HG03175 (cell line): ENCODE data around the gene DST.

ENCODE experiments used
- ATAC-seq: cut with Tn5 transposase; IDR thresholded peaks from one replicate; pipeline ENCODE4 v1.9.1; 2021; ENCODE audit warnings: mild to moderate bottlenecking, moderate library complexity; ENCODE audit not compliant: unreplicated experiment

The DST gene

DNA sequence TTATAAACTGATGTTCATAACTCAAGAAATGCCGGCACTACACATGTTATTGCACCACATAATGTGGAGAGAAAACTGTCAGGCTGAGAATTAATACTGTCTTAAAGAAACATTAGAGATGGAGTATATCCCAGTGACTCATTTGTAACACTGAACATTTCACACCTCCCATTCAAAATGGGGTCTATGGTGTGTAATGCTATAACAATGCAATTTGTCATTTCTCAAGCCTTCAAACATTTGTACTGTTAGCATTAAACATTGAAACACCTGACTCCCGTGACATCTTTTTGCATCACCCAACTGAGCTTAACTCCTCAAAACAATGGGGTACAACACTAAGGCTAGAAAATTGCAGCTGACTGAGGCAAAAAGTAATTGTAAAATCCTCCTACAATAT lies 151.7 kb downstream of the DST start:
- ATAC-seq = no peak

GRCh38 chr6:56489559-56489958 lies 153.1 kb downstream of the DST start:
- ATAC-seq = no peak

- ATAC-seq = no peak
Measured at GRCh38 chr6:56488281-56488680, 154.4 kb downstream of the DST start.

GRCh38 chr6:56486681-56487080 lies 156.0 kb downstream of the DST start:
- ATAC-seq = no peak

DNA sequence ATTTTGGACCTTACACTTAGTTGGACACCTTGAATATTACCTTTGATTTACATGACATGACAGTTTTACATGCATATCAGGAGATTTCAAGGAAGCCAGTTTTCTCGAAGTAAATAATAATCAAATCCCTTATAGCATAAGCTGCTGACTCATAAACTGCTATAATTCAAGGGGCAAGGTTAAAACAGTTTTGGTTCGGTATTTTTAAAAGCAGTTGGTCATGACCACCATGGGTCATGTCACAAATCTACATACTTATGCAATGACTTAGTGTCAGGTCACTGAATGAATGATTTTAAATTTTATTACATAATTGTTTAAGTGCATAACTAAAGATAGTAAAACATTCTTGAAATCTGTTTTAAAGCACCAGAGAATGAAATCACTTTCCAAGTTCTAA lies 158.0 kb downstream of the DST start:
- no peak for ATAC-seq

GRCh38 chr6:56483929-56484328 lies 158.8 kb downstream of the DST start:
- no peak for ATAC-seq

DNA sequence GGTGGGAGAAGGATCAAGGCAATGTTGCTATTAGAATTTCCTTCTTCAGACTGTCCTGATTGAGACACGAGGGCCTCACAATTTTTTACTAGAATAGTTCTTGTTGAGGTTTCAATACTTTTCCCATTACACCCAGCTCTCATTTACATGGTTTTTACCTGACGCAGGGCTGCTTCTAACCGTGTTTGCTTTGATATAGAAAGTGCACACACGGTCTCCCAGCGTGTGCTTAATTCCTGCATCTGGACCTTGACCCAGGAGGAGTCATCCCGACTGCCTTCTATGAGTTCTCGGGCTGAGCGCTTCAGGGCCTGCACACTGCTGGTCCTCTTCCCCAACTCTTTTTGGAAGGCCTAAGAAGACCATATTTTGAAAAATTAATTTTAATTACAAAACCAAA lies 160.2 kb downstream of the DST start:
- no peak for ATAC-seq

GRCh38 chr6:56481957-56482356 lies 160.7 kb downstream of the DST start:
- no peak for ATAC-seq

DNA sequence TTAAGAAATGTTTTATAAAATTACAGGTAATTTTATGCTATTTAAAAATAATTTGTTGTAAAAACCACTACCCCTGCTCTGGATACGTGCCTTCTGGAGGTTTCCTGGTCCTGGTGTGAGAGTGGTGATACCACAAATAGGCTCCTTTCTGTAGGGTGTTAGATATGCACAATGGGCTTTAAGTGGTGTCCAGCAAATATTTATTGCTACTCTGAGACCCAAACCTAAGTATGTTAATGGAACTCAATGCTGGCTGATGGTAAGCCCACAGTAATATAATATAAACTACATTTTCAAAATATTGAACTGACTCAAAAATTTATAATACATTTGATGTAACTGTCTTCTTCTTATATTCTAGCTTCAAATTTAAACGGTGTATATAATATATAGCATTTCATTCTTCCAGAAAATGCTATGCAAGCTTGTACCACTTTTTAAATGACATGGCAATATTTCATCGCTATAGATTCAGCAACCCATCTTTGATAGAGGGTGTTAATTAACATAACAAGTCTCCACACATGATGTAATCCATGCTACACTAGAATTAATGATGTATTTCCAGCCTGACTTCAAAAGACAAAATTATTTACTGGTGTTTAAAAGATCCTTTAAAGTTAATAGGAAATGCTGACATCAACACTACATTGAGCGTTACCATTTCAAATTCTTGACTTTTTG lies 161.9 kb downstream of the DST start:
- ATAC-seq = no peak

- ATAC-seq = no peak
Measured at GRCh38 chr6:56480246-56480645, 162.4 kb downstream of the DST start.

DNA sequence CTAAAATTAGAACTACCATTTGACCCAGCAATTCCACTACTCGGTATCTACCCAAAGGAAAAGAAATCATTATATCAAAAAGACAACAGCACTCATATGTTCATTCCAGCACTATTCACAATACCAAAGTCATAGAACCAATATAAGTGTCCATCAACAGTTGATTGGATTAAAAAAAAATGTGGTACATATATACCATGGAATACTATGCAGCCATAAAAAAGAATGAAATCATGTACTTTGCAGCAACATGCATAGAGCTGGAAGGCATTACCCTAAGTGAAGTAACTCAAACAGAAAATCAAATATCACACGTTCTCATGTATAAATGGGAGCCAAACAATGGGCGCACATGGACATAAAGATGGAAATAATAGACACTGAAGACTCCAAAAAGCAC lies 163.3 kb downstream of the DST start:
- no peak for ATAC-seq

DNA sequence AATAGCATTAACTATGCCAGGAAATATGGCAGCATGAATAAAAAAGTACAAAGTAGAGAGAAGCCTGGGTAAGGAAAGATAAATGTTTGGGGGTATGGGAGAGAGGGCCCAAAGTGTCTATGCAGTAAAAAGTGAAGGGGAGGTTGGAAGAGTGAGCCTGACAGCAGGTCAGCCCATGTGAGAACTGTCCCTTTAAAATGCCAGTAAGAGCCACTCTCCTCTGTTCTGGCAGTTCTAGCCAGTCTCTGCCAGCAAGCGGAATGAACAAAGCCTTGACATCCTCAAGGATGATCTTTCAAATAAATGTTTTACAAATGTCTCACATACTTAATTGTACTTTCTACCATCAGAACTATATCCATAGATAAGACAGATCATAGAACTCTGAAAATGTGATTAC lies 164.5 kb downstream of the DST start:
- no peak for ATAC-seq

DNA sequence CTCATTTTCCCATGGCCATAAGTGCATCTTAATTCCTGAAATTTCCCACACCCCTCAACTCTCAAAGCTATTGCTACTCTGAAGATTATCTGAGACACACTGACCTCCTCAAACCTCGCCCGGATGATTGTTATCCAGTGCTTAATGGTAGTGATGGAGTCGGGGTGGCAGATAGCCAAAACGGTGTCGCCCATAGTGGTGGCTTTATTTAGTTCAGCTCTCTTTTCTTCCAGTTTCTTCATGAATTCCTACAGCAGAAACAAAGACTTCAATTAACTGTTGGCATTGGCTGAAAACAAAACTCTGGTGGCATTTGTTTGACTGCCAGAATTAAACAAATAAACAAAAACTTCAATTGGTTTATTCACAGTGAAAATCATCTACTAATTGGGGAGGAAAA lies 165.4 kb downstream of the DST start:
- no peak for ATAC-seq

DNA sequence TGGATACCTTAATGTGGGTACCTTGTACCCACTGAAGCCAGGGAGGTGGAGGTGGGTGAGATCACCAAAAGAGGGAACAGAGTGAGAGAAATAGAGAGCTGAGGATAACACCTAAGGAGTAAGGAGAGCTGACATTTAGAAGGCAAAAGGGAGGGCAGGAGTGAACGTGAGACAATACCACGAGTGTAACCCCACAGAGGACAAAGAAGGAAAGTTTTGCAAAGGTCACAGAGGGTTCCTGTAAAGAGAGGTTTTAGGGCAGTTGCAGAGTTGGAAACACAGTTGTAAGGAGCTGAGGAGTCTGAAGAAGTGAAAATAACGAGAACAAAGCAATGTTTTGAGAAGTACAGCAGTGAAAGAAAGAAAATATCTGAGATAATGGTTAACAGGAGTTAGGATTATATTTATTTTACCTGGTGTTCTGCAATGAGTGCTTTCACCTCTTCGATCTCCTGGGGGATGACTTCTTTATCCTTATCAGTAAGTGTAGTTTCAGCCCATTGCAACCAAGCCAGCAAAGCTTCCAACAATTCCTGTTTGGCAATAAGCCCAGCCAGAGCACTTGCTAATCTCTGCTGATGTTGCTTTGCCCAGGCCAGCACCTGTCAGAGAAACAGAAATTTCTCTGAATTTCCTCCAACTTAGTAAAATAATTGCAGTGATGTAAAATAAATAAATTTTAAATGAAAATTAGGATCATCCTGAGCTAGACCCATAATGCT lies 166.8 kb downstream of the DST start:
- no peak for ATAC-seq

GRCh38 chr6:56474532-56474931 lies 168.2 kb downstream of the DST start:
- no peak for ATAC-seq

DNA sequence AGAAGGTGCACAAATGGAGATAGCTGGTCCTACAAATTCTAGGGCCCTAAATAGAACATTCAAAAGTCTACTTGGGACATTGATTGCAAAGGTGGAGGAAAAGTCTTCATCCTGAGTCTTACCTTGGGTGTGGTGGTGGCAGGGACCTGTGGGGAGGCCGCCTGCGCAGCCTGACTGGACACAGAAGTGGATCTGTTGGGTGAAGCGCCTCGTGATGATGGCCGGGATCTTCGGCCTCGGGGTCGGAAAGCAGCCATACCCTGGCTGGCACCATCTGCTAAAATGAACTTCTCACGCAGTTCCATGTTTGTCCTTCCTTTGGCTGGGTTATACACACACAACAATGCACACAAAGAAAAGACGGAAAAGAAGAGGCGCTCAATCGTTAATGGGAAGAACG lies 179.2 kb downstream of the DST start:
- no peak for ATAC-seq

GRCh38 chr6:56459030-56459805 lies 183.5 kb downstream of the DST start:
- no peak for ATAC-seq

DNA sequence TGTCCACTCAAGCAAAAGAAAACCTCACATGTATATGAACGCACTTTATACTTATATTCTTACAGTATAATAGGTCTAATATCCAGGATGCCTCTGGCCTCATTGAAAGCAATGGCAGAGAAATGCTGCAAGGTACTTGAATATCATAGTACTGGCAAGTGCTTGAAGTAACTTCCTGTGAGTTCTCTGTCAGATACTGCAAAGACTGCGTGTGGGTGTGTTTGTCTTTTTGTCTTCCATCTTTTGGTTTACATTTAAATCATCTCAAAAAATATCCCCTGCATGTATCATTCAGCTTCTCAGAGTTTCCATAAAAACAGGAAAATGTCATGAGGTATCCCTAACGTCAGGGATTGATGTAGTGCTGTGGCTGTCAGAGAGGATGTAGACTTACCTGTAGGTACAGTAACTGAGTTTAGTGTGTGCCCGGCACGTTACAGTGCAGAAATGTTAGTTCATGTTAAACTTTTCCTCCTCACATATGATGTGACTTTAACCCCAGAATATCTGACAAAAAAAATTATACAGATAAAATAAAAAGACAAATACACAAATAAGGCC lies 184.3 kb downstream of the DST start:
- no peak for ATAC-seq

- no peak for ATAC-seq
Measured at GRCh38 chr6:56456785-56457184, 185.9 kb downstream of the DST start.

DNA sequence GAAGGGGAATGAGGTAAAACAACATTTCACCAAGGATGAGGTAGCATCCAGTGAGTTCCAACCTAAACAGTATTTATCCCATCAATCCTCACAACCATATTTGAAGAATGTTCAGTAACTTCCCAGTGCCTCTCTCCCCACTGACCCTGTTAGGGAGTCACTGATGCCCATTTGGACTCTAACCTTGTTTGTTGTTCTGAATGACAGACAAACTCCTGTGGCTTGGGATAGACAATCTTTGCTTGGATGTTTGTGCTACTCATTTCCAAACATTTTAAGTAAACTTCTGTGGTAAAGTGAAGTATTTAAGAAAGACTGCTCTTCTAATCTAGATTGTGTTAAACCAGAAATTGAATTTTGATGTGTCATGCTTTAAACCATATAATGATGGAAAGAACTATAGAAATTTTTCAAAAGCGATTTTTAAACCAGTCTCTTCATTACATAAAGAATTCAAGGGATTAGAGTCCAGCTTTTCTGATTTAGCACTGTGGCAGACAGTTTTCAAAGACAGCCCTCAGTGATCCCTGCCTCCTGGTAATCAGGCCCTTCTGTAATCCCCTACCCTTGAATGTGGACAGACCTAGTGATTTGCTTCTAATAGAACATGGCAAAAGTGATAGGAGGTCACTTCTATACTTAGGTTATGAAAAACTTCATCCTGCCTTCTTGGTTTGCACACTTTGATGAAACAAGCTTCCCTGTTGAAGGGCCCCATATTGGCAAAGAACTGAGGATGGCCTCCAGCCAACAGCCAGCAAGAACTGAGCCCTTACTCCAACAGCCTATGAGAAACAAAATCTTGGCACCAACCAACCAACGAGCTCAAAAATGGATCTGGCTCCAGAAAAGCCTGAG lies 191.6 kb downstream of the DST start:
- ATAC-seq = no peak

- no peak for ATAC-seq
Measured at GRCh38 chr6:56450376-56450775, 192.3 kb downstream of the DST start.
